ENCODE measurements around the gene RMI1.
A peak's percentile ranks its signal among the peaks of the same experiment; 100 is the strongest.
"Not testable (repeated sequence)": the region's sequence is repeated elsewhere in the genome, so short reads cannot be mapped to it uniquely, and the experiment has no call there.

RMI1 gene

DNA sequence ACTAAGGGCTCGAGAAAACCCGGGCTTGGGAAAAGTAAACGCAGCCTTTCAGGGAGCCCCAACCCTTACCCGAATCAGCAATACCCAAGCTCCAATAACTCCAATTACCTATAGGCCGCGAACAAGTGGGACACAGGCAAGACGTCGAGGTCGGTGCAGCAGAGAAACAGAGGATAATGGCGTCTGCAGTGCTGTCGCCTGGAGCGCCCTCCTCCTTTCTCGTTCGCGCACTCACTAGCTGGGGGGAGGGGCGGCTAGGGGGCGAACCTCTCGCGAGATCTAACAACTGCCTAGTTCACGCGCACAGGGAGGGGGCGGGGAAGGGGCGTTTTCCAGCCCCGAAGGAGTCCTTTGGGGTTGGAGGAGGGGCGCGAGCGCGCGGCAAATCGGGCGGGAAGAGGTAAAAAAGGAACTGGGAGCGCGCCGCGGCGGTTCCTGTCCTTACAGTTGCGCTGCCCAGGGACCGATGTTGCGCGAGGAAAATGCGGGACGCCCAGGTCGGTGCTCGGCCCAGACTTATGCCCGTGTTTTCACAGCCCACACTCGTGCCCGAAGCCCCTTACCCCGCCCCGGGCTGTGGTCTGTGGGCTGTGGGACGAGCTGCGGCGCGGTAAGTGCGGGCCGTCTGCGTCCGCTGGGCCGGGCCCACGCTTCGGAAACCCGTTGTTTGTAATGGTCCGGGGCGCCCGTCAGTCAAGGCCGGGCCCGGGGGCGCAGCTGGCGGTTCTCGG lies at the start of gene RMI1:
Gene RMI1 (plus strand): TSS at position 411 of the 731 bp plus-strand sequence. CDS start 20,182 bp downstream, outside the sequence.
- H3K27ac ChIP-seq: peak within 1 kb of the TSS; percentile 92
- peak; percentile 79 for DNase-seq (ENCODE audit: low read depth, low spot score)

DNA sequence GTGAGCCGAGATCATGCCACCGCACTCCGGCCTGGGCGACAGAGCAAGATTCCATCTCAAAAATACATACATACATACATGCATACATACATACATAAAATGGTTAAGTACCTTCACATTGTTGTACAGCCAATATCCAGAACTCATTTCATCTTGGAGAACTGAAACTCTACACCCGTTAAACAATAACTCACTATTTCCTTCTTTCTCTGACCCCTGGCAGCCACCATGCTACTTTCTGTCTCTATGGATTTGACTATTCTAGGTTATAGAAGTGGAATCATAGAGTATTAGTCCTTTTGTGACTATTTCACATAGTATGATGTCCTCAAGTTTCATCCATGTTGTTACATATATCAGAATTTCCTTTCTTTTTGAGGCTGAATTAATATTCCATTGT lies 49.7 kb upstream of the RMI1 start:
- H3K27ac ChIP-seq: peak overlapping the region; percentile 43
- no peak for DNase-seq (ENCODE audit: low read depth, low spot score)

DNA sequence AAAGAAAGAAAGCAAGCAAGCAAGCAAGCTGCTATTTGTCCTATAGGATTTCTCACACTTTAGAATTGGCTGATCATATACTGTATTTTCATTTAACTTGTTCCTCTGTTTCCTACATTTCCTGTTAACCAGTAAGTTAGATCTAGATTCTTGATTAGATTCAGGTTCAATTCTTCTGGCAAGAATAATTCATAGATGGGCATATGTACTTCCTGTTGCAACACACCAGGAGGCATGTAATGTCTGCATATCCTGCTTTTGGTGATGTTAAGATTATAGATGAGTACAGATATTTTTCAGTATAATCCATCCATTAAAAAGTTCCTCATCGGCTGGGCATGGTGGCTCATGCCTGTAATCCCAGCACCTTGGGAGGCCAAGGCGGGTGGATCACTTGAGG lies 48.6 kb upstream of the RMI1 start:
- H3K27ac ChIP-seq: peak overlapping the region; percentile 43
- DNase-seq (ENCODE audit: low read depth, low spot score): no peak

DNA sequence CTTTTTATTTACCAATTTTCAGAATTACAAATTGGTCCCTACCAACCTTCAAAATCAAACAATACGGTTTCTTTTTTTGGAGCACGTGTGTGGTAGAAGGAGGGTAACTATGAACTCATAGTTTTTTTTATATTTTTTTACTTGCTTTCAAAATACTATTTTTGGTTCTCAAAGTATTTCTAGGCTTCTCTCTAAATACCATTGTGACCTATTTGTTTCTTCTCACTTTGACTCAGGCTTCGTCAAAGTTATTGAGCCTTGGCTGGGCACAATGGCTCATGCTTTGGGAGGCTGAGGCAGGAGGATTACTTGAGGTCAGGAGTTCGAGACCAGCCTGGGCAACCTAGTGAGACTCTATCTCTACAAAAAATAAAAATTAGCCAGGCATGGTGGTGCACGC lies 47.8 kb upstream of the RMI1 start:
- DNase-seq (ENCODE audit: low read depth, low spot score): no peak
- no peak overlapping the region for H3K27ac ChIP-seq

DNA sequence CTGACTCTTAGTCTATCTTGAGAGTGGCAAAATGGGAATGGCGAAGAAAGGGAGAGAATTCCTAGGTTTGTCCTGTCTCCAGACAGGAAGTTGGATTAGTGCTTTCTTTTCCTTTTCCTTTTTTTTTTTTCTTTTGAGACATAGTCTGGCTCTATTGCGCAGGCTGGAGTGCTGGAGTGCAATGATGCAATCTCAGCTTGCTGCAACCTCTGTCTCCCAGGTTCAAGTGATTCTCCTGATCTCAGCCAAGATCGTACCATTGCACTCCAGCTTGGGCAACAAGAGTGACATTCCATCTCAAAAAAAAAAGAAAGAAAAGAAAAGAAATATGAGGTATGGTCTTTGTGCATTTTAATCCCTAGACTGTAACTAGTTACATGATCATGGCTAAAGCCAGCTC lies 46.8 kb upstream of the RMI1 start:
- peak overlapping the region; percentile 88 for H3K27ac ChIP-seq
- no peak for DNase-seq (ENCODE audit: low read depth, low spot score)

DNA sequence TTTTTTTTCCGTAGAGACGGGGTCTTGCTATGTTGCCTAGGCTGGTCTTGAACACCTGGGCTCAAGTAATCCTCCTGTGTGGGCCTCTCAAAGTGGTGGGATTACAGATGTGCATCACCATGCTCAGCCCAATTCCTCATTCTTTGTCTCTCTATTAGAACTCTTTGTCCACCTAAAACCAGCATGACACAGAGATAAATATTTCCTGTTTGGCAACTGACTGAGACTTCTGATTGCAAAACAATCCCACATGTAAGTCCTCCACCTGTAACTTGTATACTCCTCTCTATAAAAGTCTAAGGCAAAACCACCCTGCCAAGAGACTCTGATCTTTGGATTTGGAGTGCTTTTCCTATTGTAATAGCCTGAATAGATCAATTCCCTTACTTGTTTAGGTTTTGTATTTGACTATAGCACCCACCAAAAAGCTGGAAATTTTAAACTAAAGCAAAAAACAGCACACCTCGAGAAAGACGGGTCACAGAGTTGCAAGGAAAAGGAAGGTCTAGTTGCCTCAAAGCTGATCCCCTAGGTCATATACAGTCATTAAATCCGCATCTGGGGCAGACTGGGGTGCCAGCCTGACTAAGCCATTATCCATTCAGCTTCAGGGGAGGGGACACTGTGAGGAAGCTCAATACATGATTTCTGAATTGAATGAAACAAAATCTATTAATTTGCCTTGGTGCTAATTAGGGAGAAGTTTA lies 45.9 kb upstream of the RMI1 start:
- peak; percentile 82 for DNase-seq (ENCODE audit: low read depth, low spot score)

DNA sequence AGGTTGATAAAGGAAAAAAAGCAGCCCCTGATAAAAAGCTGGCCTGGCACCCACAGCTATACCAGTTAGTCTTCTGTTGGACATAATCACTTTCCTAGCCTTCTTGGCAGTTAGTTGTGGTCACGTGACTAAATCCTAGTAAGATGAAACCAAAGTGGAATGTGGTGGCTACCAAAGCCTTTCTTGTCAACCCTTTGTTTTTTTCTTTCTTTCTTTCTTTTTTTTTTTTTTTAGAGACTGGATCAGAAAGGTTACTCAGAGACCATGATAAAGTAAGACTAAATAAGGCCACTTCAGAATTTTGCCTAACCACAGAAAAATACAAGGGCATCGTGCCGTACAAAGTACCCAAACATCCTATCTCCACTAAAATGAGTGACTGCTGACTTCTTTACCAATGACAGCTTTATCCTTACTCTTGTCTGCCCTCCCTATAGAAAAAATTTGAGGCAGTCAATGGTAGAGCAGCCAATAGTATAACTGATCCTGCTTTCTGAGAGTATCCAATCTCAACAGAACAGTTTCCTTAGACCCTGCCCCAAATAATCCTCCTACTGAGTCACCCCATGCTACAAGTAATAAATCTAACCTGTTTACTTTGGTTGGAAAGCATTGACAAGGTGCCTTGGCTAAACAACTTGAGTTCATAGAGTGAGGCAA lies 45.2 kb upstream of the RMI1 start:
- peak overlapping the region; percentile 88 for H3K27ac ChIP-seq
- DNase-seq (ENCODE audit: low read depth, low spot score): peak; percentile 24

More for the DNA sequence above, 45.9 kb upstream of the RMI1 start:
- peak overlapping the region; percentile 88 for H3K27ac ChIP-seq

DNA sequence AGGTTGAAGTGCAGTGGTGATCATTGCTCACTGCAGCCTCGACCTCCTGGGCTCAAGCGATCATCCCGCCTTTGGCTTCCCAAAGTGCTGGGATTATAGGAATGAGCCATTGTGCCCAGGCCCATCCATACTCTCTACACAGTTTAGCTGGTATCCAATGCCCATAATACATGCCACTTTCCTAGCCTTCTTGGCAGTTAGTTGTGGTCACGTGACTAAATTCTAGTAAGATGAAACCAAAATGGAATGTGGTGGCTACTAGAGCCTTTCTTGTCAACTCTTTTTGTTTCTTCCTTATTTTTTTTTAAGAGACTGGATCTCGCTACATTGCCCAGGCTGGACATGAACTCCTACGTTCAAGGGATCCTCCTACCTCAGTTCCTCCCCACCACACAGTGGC lies 44.1 kb upstream of the RMI1 start:
- DNase-seq (ENCODE audit: low read depth, low spot score): no peak
- H3K27ac ChIP-seq: no peak overlapping the region

DNA sequence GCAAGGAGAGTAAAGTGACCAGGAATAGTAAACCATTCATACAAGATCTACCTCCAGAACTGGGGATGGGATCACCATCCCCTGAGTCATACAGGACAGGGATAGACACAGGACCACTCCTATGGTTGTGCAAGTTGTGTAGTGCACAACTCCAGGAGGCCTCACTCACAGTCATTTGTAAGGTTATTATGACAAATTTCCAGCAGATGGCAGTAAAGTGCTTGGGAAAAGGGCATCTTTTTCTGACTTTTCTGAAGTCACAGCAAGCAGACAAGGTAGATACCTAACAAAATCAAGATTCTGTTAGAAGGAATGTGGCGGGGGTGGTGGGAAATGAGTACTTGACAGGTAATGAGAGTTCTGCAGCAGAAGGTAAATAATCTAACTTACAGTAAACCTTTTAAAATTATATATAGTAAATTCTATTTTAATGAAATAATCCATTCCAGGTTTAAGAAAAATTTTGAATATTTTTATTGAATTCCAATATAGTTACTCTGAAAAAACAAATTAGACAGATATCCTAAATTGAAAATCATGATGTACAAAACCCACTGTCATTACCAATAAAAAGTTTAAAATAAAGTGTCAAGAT lies 42.6 kb upstream of the RMI1 start:
- DNase-seq (ENCODE audit: low read depth, low spot score): no peak
- H3K27ac ChIP-seq: no peak overlapping the region

DNA sequence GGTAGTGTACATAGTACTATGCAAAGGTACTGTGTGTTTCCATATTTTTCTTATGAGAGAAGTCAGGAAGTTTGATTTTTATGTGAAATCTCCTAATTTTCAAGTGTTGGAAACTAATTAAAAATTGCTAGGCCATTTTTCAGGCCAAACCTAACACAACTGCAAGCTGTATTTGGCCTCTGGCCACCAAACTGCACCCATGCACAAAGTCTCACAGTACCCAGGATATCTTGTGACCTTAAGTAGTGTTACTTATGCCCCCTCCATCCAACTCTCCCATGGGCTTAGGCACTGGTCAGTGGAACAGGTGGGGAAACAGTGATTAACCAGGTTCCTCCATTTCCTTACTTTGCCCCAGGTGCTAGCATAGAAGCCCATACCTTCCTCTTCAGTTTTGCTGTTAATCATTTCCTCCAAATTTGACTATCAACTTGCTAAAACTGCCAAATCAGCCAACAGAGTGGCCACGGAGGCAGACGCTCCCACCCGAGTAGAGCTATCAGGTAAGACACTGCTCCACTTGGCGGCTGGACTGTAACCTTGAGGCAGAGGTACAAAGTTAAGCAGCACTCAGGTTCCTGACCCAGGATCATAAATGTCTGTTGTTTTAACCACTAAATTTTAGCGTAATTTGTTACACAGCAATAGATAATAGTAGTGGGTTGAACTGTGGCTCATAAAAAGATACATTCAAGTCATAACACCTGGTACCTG lies 39.9 kb upstream of the RMI1 start:
- no peak overlapping the region for H3K27ac ChIP-seq
- no peak for DNase-seq (ENCODE audit: low read depth, low spot score)

DNA sequence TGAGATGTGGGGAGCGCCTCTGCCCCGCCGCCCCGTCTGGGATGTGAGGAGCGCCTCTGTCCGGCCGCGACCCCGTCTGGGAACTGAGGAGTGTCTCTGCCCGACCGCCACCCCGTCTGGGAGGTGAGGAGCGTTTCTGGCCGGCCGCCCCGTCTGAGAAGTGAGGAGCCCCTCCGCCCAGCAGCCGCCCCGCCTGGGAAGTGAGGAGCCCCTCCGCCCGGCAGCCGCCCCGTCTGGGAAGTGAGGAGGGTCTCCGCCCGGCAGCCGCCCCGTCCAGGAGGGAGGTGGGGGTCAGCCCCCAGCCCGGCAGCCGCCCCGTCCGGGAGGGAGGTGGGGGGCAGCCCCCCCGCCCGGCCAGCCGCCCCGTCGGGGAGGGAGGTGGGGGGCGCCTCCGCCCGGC lies 32.5 kb upstream of the RMI1 start:
- DNase-seq (ENCODE audit: low read depth, low spot score); H3K27ac ChIP-seq: not testable (repeated sequence)

DNA sequence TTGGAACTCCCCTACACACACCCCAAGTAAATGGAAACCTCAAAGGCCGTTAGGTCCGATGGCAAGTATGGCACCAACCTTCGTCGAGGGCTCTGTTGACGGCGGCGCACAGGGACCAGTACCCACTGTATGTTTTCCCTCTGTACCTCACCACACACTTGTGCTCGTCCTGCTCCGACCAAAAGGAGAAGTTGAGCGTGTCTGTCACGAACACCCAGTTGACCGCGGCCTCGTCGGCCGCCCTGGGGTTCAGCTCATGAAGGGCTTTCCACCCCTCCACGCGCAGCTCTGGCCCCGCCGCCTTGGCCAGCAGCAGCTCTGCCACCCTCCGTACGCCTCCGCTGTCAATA lies 24.5 kb upstream of the RMI1 start:
- H3K27ac ChIP-seq: peak overlapping the region; percentile 73

DNA sequence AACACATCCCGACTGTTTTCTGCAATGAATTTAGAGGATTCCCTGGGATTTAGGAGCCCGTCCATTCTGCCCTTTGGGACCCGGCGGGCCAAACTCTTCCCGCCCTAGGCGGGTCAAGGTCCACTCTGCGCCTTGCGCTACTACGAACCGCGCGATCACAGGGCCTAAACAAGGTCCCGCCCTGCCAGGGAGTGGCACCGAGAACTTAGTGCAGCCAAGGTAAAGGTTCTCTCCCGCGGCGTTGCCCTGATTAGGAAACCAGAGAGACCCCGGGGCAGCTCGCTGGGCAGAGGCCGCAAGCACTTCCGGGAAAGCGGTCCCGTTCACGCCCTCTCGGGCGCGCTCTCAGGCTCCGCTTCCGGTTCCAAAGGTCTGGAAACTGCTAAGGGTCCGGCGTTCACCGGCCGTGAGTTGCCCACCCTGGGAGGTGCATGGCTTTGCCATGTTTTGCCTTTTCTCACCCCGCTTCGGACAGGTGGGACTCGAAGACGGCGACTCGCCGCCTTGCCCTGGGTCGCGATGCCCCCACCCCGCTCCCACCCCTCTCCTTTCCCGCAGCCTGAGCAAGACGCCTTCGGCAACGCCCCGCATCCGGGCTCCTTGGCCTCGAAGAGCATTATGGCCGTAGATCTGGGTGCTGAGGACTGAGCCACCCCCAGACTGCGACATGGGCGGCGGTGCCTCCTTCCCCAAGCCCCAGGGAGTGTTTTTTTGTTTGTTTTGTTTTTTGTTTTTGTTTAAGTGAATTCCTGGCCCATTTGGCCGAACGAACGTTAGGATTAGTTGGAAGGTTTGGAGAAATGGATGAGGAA lies 24.0 kb upstream of the RMI1 start:
- peak overlapping the region; percentile 73 for H3K27ac ChIP-seq
- no peak for DNase-seq (ENCODE audit: low read depth, low spot score)

More for the DNA sequence above, 24.5 kb upstream of the RMI1 start:
- no peak for DNase-seq (ENCODE audit: low read depth, low spot score)

DNA sequence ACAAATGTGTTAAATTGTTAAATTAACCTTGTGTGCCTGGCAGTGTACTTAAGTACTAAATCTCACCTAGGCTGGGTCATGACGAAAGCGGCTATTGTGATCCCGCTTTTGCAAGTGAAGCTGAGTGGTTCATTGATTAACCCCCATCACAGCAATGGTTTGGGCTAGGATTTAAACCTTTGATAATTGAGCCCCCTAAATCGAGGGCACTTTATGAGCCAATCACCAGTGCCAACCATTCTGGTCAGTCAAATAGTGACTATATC lies 23.4 kb upstream of the RMI1 start:
- DNase-seq (ENCODE audit: low read depth, low spot score): no peak
- peak overlapping the region; percentile 73 for H3K27ac ChIP-seq

DNA sequence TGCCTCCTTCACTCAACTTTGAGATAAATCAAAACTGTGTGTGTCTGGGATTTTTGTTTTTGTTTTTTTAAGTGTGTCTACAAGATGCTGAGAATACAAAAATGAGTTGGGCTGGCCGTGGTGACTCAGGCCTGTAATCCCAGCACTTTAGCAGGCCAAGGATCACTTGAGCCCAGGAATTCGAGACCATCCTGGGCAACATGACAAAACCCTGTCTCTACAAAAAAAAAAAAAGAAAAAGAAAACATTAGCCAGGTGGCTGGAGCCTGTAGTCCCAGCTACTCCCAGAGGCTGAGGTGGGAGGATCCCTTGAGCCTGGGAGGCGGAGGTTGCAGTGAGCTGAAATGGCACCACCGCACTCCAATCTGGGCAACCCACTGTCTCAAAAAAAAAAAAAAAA lies 21.5 kb upstream of the RMI1 start:
- H3K27ac ChIP-seq: no peak overlapping the region
- DNase-seq (ENCODE audit: low read depth, low spot score): no peak

DNA sequence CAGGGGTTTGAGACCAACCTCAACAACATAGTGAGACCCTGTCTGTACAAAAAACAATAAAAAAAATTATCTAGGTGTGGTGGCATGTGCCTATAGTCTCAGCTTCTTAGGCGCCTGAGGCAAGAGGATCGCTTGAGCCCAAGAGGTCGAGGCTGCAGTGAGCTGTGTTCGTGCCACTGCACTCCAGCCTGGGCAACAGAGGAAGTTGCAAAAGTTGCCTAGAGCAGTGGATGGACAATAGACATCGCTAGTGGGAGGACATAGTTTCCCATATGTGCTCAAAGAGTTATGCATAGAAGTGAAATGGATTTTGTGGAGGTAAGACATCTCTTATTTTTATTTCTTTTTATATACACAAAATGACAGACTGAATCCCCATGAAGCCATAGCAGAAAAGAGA lies 19.6 kb upstream of the RMI1 start:
- H3K27ac ChIP-seq: no peak overlapping the region
- no peak for DNase-seq (ENCODE audit: low read depth, low spot score)

DNA sequence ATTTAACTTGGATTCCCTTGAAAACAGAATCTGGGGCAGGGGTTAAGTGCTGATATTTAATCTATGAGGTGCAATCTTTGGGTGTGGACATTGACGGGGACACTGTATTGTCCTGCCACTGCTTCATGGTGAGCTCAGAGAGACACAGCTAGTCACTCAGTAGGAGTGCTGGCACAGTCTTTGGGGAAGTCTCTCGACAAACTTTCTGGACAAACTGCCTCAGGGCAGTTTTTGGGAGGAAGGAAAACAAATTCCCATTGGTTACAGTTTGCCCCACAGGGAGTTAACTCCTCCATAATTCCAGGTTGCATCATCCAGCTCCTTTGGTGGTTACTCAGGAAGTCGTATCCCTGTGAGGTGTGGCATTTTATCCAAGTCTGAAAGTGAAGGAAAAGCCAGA lies 18.4 kb upstream of the RMI1 start:
- peak overlapping the region; percentile 83 for H3K27ac ChIP-seq
- no peak for DNase-seq (ENCODE audit: low read depth, low spot score)

DNA sequence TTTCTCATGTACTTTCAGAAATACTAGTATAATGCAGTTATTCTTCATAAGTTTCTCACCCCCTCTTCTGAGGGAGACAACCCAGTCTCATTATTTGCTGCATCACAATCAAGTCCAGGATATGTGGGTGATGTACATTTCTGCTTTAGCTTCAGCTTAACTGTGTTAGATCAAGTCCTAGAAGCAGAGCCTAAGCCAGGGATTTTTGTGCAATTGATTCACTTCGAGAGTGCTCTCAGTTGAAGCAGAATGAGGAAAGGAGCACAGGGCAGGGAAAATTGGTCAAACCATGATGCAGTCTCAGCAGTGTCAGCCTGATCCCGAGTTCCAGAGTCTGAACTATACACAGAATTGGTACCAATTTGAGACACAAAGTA lies 15.6 kb upstream of the RMI1 start:
- H3K27ac ChIP-seq: peak overlapping the region; percentile 68
- no peak for DNase-seq (ENCODE audit: low read depth, low spot score)

DNA sequence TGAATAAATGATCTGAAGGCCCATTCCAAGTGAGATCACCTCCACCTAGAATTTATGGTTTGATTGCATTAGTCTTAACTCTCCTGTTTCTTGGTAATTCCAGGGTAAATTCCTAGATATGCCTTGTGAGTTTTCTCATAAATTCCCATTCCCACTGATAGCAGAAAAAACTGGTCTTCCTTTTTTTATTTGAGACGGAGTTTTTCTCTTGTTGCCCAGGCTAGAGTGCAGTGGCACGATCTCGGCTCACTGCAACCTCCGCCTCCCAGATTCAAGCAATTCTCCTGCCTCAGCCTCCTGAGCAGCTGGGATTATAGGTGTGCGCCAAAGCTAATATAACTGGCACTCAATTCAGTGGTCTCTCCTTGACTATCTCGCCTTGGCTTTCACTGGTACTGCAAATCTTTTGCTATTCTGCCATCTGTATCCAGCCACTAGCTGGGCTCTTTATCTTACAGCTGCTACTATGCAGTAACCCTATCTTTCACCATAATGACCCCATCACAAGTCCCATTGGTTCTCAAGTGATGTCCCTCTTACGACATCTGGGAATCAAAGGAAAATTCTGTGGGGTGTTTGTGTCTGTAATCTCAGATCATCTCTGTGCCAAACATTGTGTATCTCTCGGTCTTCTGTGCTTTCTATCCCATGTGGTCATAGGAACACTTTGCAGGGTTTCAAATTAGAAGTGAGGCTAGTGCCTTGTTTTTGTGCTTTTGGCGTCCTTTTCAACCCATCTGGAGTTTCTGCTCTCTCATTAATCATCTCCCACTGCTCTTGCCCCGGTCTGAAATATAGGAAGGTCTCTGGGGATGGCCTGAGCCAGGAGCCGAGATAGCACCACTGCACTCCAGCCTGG lies 15.0 kb upstream of the RMI1 start:
- no peak for DNase-seq (ENCODE audit: low read depth, low spot score)
- H3K27ac ChIP-seq: peak overlapping the region; percentile 68
